ENCODE data around the gene CLECL1. TPM values are rescaled to one million over a fixed set of nuclear protein-coding genes. Genes with fewer than 3 reads are reported as not detected.
"Not testable (repeated sequence)": the region's sequence is repeated elsewhere in the genome, so short reads cannot be mapped to it uniquely, and the experiment has no call there.

CLECL1 gene
- total RNA-seq, 6 experiments from 2014 or later: not detected

DNA sequence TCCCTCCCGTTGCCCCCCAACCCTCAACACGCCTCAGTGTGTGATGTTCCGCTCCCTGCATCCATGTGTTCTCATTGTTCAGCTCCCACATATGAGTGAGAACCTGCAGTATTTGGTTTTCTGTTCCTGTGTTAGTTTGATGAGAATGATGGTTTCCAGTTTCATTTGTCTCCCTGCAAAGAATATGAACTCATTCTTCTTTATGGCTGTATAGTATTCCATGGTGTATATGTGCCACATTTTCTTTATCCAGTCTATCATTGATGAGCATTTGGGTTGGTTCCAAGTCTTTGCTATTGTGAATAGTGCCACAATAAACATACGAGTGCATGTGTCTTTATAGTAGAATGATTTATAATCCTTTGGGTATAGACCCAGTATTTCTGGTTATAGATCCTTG is 50.4 kb downstream of the CLECL1 start:
- H3K36me3 Mint-ChIP-seq (ENCODE audit: low read depth): peaks cover 34% of the 10 kb centered on the region
- H3K27ac Mint-ChIP-seq; H3K4me1 Mint-ChIP-seq (ENCODE audit: low read depth); DNase-seq; H3K27me3 Mint-ChIP-seq (ENCODE audit: insufficient read depth); H3K4me3 Mint-ChIP-seq; H3K9me3 Mint-ChIP-seq: not testable (repeated sequence)

- Mint-ChIP-seq H3K27ac (peak overlapping the region; percentile 93), H3K4me3 (no peak overlapping the region), H3K27me3 (ENCODE audit: insufficient read depth) (no peaks in the 10 kb centered on the region), H3K9me3 (no peaks in the 10 kb centered on the region), H3K36me3 (ENCODE audit: low read depth) (no peaks in the 10 kb centered on the region), H3K4me1 (ENCODE audit: low read depth) (peaks cover 21% of the 10 kb centered on the region)
- TF ChIP-seq, protein P1, sequence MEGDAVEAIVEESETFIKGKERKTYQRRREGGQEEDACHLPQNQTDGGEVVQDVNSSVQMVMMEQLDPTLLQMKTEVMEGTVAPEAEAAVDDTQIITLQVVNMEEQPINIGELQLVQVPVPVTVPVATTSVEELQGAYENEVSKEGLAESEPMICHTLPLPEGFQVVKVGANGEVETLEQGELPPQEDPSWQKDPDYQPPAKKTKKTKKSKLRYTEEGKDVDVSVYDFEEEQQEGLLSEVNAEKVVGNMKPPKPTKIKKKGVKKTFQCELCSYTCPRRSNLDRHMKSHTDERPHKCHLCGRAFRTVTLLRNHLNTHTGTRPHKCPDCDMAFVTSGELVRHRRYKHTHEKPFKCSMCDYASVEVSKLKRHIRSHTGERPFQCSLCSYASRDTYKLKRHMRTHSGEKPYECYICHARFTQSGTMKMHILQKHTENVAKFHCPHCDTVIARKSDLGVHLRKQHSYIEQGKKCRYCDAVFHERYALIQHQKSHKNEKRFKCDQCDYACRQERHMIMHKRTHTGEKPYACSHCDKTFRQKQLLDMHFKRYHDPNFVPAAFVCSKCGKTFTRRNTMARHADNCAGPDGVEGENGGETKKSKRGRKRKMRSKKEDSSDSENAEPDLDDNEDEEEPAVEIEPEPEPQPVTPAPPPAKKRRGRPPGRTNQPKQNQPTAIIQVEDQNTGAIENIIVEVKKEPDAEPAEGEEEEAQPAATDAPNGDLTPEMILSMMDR (IDR thresholded peaks at IDR 0.05): no peak
- no peak for DNase-seq
Measured at GRCh38 chr12:9674226-9674590, 58.7 kb downstream of the CLECL1 start.

- peaks cover 22% of the 10 kb centered on the region for H3K4me1 Mint-ChIP-seq (ENCODE audit: low read depth)
- H3K27me3 Mint-ChIP-seq (ENCODE audit: insufficient read depth): no peaks in the 10 kb centered on the region
- no peaks in the 10 kb centered on the region for H3K36me3 Mint-ChIP-seq (ENCODE audit: low read depth)
- TF ChIP-seq, protein P1 (IDR thresholded peaks at IDR 0.05): no peak
- H3K27ac Mint-ChIP-seq: peak overlapping the region; percentile 93
- no peaks in the 10 kb centered on the region for H3K9me3 Mint-ChIP-seq
- H3K4me3 Mint-ChIP-seq: peak overlapping the region; percentile 75
- peak; percentile 75 for DNase-seq
Measured at GRCh38 chr12:9673404-9674225, 59.3 kb downstream of the CLECL1 start.

Other genes starting within 250 kb of the CLECL1 start
- gene KLRB1, start 125.2 kb downstream of the CLECL1 start, total RNA-seq (2021; fragmentation: NEBNext Ultra II Directional; extraction: Animal tissue kit (Norgen Biotek cat#: 25700)): not detected
- 1 to 10 TPM; 1.1 to 1.9 (median 1.5) TPM for gene CLEC2D, start 63.4 kb downstream of the CLECL1 start, total RNA-seq (2021; fragmentation: NEBNext Ultra II Directional; extraction: Animal tissue kit (Norgen Biotek cat#: 25700))
- not detected for gene CD69, start 27.8 kb upstream of the CLECL1 start, total RNA-seq (2021; fragmentation: NEBNext Ultra II Directional; extraction: Animal tissue kit (Norgen Biotek cat#: 25700))
- not detected for gene KLRF1, start 94.4 kb upstream of the CLECL1 start, total RNA-seq (2021; fragmentation: NEBNext Ultra II Directional; extraction: Animal tissue kit (Norgen Biotek cat#: 25700))
- not detected for gene CLEC2B, start 136.3 kb upstream of the CLECL1 start, total RNA-seq (2021; fragmentation: NEBNext Ultra II Directional; extraction: Animal tissue kit (Norgen Biotek cat#: 25700))
- not detected for gene KLRF2, start 148.4 kb upstream of the CLECL1 start, total RNA-seq (2021; fragmentation: NEBNext Ultra II Directional; extraction: Animal tissue kit (Norgen Biotek cat#: 25700))
- not detected for gene CLEC2A, start 199.3 kb upstream of the CLECL1 start, total RNA-seq (2021; fragmentation: NEBNext Ultra II Directional; extraction: Animal tissue kit (Norgen Biotek cat#: 25700))
- not detected for gene CLEC12A, start 238.3 kb upstream of the CLECL1 start, total RNA-seq (2021; fragmentation: NEBNext Ultra II Directional; extraction: Animal tissue kit (Norgen Biotek cat#: 25700))

Measured in HFFc6 (cell line).